ENCODE measurements around the gene PDE6D.

The PDE6D gene

GRCh38 chr2:231769170-231770136 lies 11.6 kb downstream of the PDE6D start:
- H3K4me3 ChIP-seq (replicated peaks; ENCODE audit: low read depth, low read length) = no peak overlapping the region
- no peak for DNase-seq (ENCODE audit: extremely low read depth, low read depth)
- TF ChIP-seq CTCF (IDR thresholded peaks at IDR 0.05; ENCODE audit: low read depth, low read length, missing control alignments) = no peak

DNA sequence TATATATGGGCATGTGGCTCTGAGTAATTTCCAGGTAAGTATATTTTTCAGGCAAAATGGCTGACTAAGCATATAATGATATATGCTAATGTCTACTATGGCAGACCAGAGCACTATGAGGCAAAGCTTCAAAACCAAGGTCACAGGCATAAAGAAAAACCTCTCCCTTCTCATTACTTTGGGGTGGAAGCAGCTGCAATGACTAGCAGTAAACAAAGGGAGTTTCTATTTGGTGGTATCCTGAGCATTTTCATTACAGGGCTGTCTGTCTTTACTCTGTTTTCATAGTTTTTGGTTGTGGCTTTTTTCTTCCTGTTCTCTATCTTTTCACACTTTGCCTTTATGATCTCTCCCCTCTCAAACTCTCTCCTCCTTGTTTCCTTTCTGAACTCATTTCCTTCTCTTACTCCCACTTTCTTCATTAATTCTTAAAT lies 15.6 kb downstream of the PDE6D start:
- H3K4me3 ChIP-seq (replicated peaks; ENCODE audit: low read depth, low read length) = no peak overlapping the region
- no peak for DNase-seq (ENCODE audit: extremely low read depth, low read depth)
- no peak for TF ChIP-seq CTCF (IDR thresholded peaks at IDR 0.05; ENCODE audit: low read depth, low read length, missing control alignments)

GRCh38 chr2:231764760-231765159 lies 16.3 kb downstream of the PDE6D start:
- TF ChIP-seq CTCF (IDR thresholded peaks at IDR 0.05; ENCODE audit: low read depth, low read length, missing control alignments) = no peak
- DNase-seq (ENCODE audit: extremely low read depth, low read depth) = no peak
- H3K4me3 ChIP-seq (replicated peaks; ENCODE audit: low read depth, low read length) = no peak overlapping the region

DNA sequence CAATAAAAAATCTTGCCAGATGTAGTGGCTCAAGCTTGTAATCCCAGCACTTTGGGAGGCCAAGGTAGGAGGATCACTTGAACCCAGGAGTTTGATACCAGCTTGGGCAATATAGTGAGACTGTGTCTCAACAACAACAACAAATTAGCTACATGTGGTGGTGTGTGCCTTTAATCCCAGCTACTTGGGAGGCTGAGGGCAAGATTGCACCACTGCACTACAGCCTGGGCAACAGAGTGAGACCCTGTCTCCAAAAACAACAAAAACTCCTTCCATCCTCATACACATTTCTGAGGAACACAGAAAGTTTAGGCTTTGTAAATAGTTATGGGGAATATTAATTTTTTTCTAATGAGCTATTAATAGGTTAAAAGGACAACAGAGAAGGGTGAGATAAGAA lies 17.0 kb downstream of the PDE6D start:
- no peak for TF ChIP-seq CTCF (IDR thresholded peaks at IDR 0.05; ENCODE audit: low read depth, low read length, missing control alignments)
- DNase-seq (ENCODE audit: extremely low read depth, low read depth) = no peak

DNA sequence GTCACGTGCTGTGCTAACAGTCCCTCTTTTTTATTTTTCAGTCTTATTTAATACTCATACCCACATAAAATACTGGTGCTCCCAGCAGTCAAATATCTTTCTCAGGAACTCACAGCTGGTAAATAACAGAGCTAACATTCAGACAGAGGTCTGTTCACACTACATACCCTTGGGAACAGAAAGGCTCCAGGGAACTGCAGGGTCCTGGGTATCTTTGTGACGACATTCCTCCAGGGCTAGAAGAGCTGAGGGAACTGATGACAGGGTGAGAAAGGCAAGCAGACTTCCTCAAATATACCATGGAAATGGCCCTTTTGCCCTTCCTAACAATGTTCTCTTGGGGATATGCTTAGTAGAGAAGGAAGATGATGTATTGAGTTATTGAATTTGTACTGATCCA lies 19.3 kb downstream of the PDE6D start:
- DNase-seq (ENCODE audit: extremely low read depth, low read depth) = no peak
- TF ChIP-seq CTCF (IDR thresholded peaks at IDR 0.05; ENCODE audit: low read depth, low read length, missing control alignments) = no peak
- no peak overlapping the region for H3K4me3 ChIP-seq (replicated peaks; ENCODE audit: low read depth, low read length)

More for the DNA sequence above, 17.0 kb downstream of the PDE6D start:
- H3K4me3 ChIP-seq (replicated peaks; ENCODE audit: low read depth, low read length) = no peak overlapping the region

DNA sequence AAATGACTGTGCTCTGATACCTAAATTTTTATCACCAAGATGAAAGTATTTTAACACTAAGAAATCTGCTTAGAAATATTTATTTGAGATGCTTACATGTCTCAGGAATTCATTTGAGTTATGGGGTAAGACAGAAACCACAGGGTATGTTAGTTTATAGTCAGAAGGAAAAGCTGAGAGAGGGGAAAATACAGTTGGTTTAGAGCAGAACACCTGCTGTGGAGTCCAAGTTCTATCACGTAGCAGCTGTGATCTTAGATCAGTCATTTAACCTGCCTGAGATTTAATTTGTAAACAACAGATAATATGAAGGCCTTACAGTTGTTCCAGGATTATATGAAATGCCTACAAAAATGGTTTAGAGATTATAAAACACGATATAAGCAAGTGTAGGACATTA lies 29.0 kb downstream of the PDE6D start:
- H3K4me3 ChIP-seq (replicated peaks; ENCODE audit: low read depth, low read length) = no peak overlapping the region
- TF ChIP-seq CTCF (IDR thresholded peaks at IDR 0.05; ENCODE audit: low read depth, low read length, missing control alignments) = no peak
- DNase-seq (ENCODE audit: extremely low read depth, low read depth) = no peak
